HL-60 (cell line): Measurements from ENCODE around the gene UBE2E3.

ENCODE experiments used
- DNase-seq, 2 experiments: peaks; one replicate each; pipeline ENCODE4 v3.0.0-alpha.2; 2010 to 2020; ENCODE audit warnings: low read depth in 1 of 2, low spot score in 1 of 2
- H3K27ac ChIP-seq: fragments of 250-450 bp; sonication (Bioruptor Pico); replicated peaks from 2 replicates; pipeline ENCODE4 v1.5.1; 2020; ENCODE audit warnings: mild to moderate bottlenecking, moderate library complexity
- H3K27me3 ChIP-seq: fragments of 250-450 bp; sonication (Bioruptor Pico); 2 replicates; pipeline ENCODE4 v1.5.1; 2021; ENCODE audit warnings: mild to moderate bottlenecking, moderate library complexity; ENCODE audit not compliant: insufficient read depth, poor library complexity, severe bottlenecking
- H3K4me3 ChIP-seq: replicated peaks from 2 replicates; pipeline ENCODE4 v1.5.1; 2011; ENCODE audit warnings: mild to moderate bottlenecking, control low read depth, low read length; ENCODE audit not compliant: insufficient read depth
- CTCF ChIP-seq: IDR thresholded peaks from one replicate; pipeline ENCODE4 v1.5.1; 2011; ENCODE audit warnings: low read length, control low read depth, inconsistent platforms; ENCODE audit not compliant: insufficient read depth
- GABPA ChIP-seq: IDR thresholded peaks from 2 replicates; pipeline ENCODE4 v1.6.1; 2012; ENCODE audit warnings: low read depth
- POLR2AphosphoS5 ChIP-seq: IDR thresholded peaks from 2 replicates; pipeline ENCODE4 v1.6.1; 2012; ENCODE audit warnings: low read depth
- REST ChIP-seq: IDR thresholded peaks from 2 replicates; pipeline ENCODE4 v1.6.1; 2012; ENCODE audit warnings: low read depth; ENCODE audit not compliant: insufficient replicate concordance
- SPI1 ChIP-seq: IDR thresholded peaks from 2 replicates; pipeline ENCODE4 v1.6.1; 2012; ENCODE audit warnings: low read depth, mild to moderate bottlenecking, borderline replicate concordance

The UBE2E3 gene

GRCh38 chr2:181052523-181052891, 72.1 kb downstream of the UBE2E3 start:
- Histone ChIP-seq H3K27me3 (no peaks in the 10 kb centered on the region), H3K4me3 (no peak overlapping the region), H3K27ac (no peak overlapping the region)
- TF ChIP-seq POLR2AphosphoS5: no peak
- TF ChIP-seq GABPA: no peak
- TF ChIP-seq CTCF: no peak
- TF ChIP-seq SPI1: no peak
- no peak for DNase-seq

GRCh38 chr2:181054256-181054655, 73.9 kb downstream of the UBE2E3 start:
- TF ChIP-seq GABPA (no peak), POLR2AphosphoS5 (no peak), SPI1 (no peak), CTCF (no peak), REST (no peak)
- no peak for DNase-seq
- Histone ChIP-seq H3K27me3 (no peaks in the 10 kb centered on the region), H3K4me3 (no peak overlapping the region), H3K27ac (no peak overlapping the region)

GRCh38 chr2:181054843-181055242, 74.4 kb downstream of the UBE2E3 start:
- Histone ChIP-seq H3K4me3 (no peak overlapping the region), H3K27me3 (no peaks in the 10 kb centered on the region), H3K27ac (no peak overlapping the region)
- DNase-seq: no peak
- TF ChIP-seq POLR2AphosphoS5: no peak
- TF ChIP-seq GABPA: no peak
- no peak for TF ChIP-seq CTCF
- no peak for TF ChIP-seq SPI1
- TF ChIP-seq REST: no peak
